ENCODE data around the gene SLC16A1.

DNA sequence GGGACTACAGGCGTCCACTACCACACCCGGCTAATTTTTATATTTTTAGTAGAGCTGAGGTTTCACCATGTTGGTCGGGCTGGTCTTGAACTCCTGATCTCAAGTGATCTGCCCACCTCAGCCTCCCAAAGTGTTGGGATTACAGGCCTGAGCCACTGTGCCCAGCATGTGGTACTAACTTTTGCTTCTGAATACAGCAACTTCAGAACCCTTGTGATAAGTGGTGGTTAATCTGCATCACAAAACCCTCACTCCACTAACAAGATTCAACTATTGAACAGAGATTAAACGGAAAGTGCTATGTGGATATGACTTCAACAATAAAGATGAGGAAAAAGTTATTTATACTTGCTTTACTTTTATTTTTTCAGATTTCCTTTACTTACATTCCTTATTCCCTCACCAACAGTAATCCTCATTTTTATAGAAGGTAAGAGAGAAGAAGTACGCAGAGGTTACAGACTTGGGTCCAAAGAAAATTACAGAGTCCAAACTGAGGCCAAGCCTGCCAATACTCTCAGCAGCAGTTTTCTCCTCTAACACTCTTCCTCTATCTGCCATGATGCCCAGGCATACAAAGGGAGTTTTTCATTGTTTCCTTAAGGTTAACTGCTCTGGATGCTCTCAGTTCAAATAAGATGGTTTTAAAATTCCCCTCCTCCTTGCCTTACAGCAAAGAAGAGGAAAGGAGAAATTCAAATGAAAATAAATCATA, 44.3 kb downstream of the SLC16A1 start:
- TF ChIP-seq POLR2AphosphoS5 (IDR thresholded peaks at IDR 0.05; ENCODE audit: low read depth, low read length) (no peak), SPI1 (IDR thresholded peaks at IDR 0.05; ENCODE audit: low read depth, low read length) (no peak), TAF1 (IDR thresholded peaks at IDR 0.05; ENCODE audit: low read depth, low read length) (no peak), POLR2A (IDR thresholded peaks at IDR 0.05; ENCODE audit: low read depth, low read length) (no peak)

Measured in GM12891 (cell line).